GM12878 (cell line): ENCODE results near the gene PTPN21.

Experiments used
- CEBPZ ChIP-seq: fragments of 150-350 bp; IDR thresholded peaks from 2 replicates; pipeline ENCODE4 v1.6.1; 2016; ENCODE audit warnings: low read depth, low read length
- EP300 ChIP-seq, 2 experiments: fragments of 150-350 bp in 1 of 2; IDR thresholded peaks; 2 replicates each; pipeline ENCODE4 v1.6.1; 2011 to 2012; ENCODE audit warnings: low read depth in 2 of 2, low read length in 2 of 2, borderline replicate concordance in 1 of 2, improper control_type of control experiment in 1 of 2, inconsistent platforms in 1 of 2; ENCODE audit not compliant: control insufficient read depth in 1 of 2
- EZH2 ChIP-seq: IDR thresholded peaks from 2 replicates; pipeline ENCODE4 v1.6.1; 2012; ENCODE audit warnings: low read depth, mild to moderate bottlenecking, control low read depth, inconsistent platforms, low read length, borderline replicate concordance; ENCODE audit not compliant: control insufficient read depth
- KLF5 ChIP-seq: fragments of 450-650 bp; IDR thresholded peaks from 2 replicates; pipeline ENCODE4 v1.6.1; 2014; ENCODE audit warnings: mild to moderate bottlenecking; ENCODE audit not compliant: partially characterized antibody
- MYC ChIP-seq: IDR thresholded peaks from 2 replicates; pipeline ENCODE4 v1.6.1; 2011; ENCODE audit warnings: mild to moderate bottlenecking, low read length, moderate library complexity, inconsistent platforms; ENCODE audit not compliant: insufficient read depth, insufficient replicate concordance, insufficient read length, severe bottlenecking
- NKRF ChIP-seq: fragments of 450-650 bp; conservative IDR thresholded peaks from 2 replicates; pipeline ENCODE4 v1.6.1; 2017; ENCODE audit warnings: mild to moderate bottlenecking, moderate library complexity
- RAD21 ChIP-seq: IDR thresholded peaks from 2 replicates; pipeline ENCODE4 v1.6.1; 2011; ENCODE audit warnings: mild to moderate bottlenecking, low read depth, low read length, moderate library complexity; ENCODE audit not compliant: insufficient read depth
- SP1 ChIP-seq: IDR thresholded peaks from one replicate; pipeline ENCODE4 v1.6.1; 2011; ENCODE audit warnings: low read depth, low read length
- TF ChIP-seq, protein P1 (sequence below): fragments of 450-650 bp; IDR thresholded peaks from 2 replicates; pipeline ENCODE4 v1.6.1; 2017; ENCODE audit warnings: antibody characterized with exemption, mild to moderate bottlenecking, moderate library complexity
- TF ChIP-seq, protein P2 (sequence below), 3 experiments: IDR thresholded peaks in 2 of 3; conservative IDR thresholded peaks in 1 of 3; 2 replicates each; pipeline ENCODE4 v1.5.1; 2011; ENCODE audit warnings: low read depth in 3 of 3, low read length in 3 of 3, mild to moderate bottlenecking in 3 of 3, control low read depth in 2 of 3, moderate library complexity in 2 of 3, inconsistent platforms in 1 of 3, mixed read lengths in 1 of 3; ENCODE audit not compliant: control insufficient read depth in 2 of 3, insufficient read depth in 1 of 3; ENCODE audit errors: extremely low read depth in 1 of 3
- TF ChIP-seq, protein P3 (sequence below): IDR thresholded peaks from 2 replicates; pipeline ENCODE4 v1.6.1; 2012; ENCODE audit warnings: low read length, inconsistent platforms

DNA sequence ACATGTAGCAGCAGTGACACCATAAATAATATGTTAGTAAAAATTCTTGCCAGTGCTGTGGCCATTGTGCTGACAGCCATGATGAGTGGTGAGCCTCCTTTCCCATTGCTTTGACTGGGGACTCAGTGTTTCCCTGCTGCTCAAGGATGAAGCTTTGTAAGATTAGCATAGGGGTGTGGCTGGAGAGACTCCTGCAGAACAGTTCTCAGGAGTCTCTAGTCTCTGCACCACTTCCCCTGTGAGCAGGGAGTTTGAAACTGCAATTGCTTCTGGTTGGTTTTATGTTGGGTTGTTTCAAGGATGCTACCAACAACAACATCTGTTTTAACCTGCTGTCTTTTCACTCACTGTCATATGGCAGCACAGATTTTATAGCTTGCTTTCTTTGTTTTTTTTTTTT lies 49.4 kb upstream of the PTPN21 start:
- TF ChIP-seq, protein P1, sequence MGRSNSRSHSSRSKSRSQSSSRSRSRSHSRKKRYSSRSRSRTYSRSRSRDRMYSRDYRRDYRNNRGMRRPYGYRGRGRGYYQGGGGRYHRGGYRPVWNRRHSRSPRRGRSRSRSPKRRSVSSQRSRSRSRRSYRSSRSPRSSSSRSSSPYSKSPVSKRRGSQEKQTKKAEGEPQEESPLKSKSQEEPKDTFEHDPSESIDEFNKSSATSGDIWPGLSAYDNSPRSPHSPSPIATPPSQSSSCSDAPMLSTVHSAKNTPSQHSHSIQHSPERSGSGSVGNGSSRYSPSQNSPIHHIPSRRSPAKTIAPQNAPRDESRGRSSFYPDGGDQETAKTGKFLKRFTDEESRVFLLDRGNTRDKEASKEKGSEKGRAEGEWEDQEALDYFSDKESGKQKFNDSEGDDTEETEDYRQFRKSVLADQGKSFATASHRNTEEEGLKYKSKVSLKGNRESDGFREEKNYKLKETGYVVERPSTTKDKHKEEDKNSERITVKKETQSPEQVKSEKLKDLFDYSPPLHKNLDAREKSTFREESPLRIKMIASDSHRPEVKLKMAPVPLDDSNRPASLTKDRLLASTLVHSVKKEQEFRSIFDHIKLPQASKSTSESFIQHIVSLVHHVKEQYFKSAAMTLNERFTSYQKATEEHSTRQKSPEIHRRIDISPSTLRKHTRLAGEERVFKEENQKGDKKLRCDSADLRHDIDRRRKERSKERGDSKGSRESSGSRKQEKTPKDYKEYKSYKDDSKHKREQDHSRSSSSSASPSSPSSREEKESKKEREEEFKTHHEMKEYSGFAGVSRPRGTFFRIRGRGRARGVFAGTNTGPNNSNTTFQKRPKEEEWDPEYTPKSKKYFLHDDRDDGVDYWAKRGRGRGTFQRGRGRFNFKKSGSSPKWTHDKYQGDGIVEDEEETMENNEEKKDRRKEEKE = no peak
- TF ChIP-seq MYC (no peak), EP300 (IDR thresholded peaks at IDR 0.05; ENCODE audit: borderline replicate concordance in 1 of 2, control insufficient read depth in 1 of 2, low read depth in 2 of 2, low read length in 2 of 2) (no peak), SP1 (no peak), NKRF (no peak), CEBPZ (no peak), KLF5 (no peak), EZH2 (no peak), RAD21 (no peak)
- TF ChIP-seq, protein P2, sequence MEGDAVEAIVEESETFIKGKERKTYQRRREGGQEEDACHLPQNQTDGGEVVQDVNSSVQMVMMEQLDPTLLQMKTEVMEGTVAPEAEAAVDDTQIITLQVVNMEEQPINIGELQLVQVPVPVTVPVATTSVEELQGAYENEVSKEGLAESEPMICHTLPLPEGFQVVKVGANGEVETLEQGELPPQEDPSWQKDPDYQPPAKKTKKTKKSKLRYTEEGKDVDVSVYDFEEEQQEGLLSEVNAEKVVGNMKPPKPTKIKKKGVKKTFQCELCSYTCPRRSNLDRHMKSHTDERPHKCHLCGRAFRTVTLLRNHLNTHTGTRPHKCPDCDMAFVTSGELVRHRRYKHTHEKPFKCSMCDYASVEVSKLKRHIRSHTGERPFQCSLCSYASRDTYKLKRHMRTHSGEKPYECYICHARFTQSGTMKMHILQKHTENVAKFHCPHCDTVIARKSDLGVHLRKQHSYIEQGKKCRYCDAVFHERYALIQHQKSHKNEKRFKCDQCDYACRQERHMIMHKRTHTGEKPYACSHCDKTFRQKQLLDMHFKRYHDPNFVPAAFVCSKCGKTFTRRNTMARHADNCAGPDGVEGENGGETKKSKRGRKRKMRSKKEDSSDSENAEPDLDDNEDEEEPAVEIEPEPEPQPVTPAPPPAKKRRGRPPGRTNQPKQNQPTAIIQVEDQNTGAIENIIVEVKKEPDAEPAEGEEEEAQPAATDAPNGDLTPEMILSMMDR (IDR thresholded peaks at IDR 0.05 in 2 of 3, conservative IDR thresholded peaks at IDR 0.05 in 1 of 3; ENCODE audit: control insufficient read depth in 2 of 3, extremely low read depth in 1 of 3, insufficient read depth in 1 of 3, low read depth in 3 of 3, low read length in 3 of 3) = no peak
- TF ChIP-seq, protein P3, sequence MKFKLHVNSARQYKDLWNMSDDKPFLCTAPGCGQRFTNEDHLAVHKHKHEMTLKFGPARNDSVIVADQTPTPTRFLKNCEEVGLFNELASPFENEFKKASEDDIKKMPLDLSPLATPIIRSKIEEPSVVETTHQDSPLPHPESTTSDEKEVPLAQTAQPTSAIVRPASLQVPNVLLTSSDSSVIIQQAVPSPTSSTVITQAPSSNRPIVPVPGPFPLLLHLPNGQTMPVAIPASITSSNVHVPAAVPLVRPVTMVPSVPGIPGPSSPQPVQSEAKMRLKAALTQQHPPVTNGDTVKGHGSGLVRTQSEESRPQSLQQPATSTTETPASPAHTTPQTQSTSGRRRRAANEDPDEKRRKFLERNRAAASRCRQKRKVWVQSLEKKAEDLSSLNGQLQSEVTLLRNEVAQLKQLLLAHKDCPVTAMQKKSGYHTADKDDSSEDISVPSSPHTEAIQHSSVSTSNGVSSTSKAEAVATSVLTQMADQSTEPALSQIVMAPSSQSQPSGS = no peak
